Neuronal stem cell (in vitro differentiated cells): ENCODE data around the gene RNF103.

ENCODE experiments used
- DNase-seq: peaks from one replicate; pipeline ENCODE4 v3.0.0-alpha.2; 2013; ENCODE audit warnings: low spot score
- H2AFZ ChIP-seq: one replicate; pipeline ENCODE4 v1.6.1; 2013; ENCODE audit warnings: mild to moderate bottlenecking, low read length, inconsistent platforms
- H2AK5ac ChIP-seq: 2 replicates; pipeline ENCODE4 v1.6.1; 2013; ENCODE audit warnings: low read depth, mild to moderate bottlenecking, inconsistent platforms, low read length, moderate library complexity, mixed read lengths
- H2BK120ac ChIP-seq: 2 replicates; pipeline ENCODE4 v1.6.1; 2013; ENCODE audit warnings: low read depth, mild to moderate bottlenecking, inconsistent platforms, low read length, moderate library complexity, mixed read lengths
- H2BK12ac ChIP-seq: one replicate; pipeline ENCODE4 v1.6.1; 2013; ENCODE audit warnings: low read length, inconsistent platforms
- H2BK15ac ChIP-seq: 2 replicates; pipeline ENCODE4 v1.6.1; 2013; ENCODE audit warnings: mild to moderate bottlenecking, low read length, inconsistent platforms, mixed read lengths
- H2BK5ac ChIP-seq: one replicate; pipeline ENCODE4 v1.6.1; 2013; ENCODE audit warnings: inconsistent platforms, mild to moderate bottlenecking, low read length, moderate library complexity
- H3K14ac ChIP-seq: one replicate; pipeline ENCODE4 v1.6.1; 2013; ENCODE audit warnings: low read length, inconsistent platforms
- H3K18ac ChIP-seq: 2 replicates; pipeline ENCODE4 v1.6.1; 2013; ENCODE audit warnings: low read length, inconsistent platforms
- H3K23ac ChIP-seq: 2 replicates; pipeline ENCODE4 v1.6.1; 2013; ENCODE audit warnings: low read depth, mild to moderate bottlenecking, mixed read lengths, low read length, inconsistent platforms; ENCODE audit not compliant: poor library complexity
- H3K27ac ChIP-seq: replicated peaks from 3 replicates; pipeline ENCODE4 v1.5.1; 2013; ENCODE audit warnings: low read length, inconsistent platforms
- H3K27me3 ChIP-seq, 3 experiments: 2 replicates each; pipeline ENCODE4 v1.6.1; 2013; ENCODE audit warnings: low read length in 3 of 3, mild to moderate bottlenecking in 2 of 3, inconsistent platforms in 1 of 3, low read depth in 1 of 3, mixed read lengths in 1 of 3, moderate library complexity in 1 of 3; ENCODE audit not compliant: control insufficient read depth in 3 of 3, insufficient read depth in 3 of 3
- H3K36me3 ChIP-seq, 2 donors: replicated peaks in 1 of 2; 2 replicates each; pipeline ENCODE4 v1.6.1; 2013; ENCODE audit warnings: low read length in 2 of 2; ENCODE audit not compliant: control insufficient read depth in 2 of 2, insufficient read depth in 2 of 2
- H3K4ac ChIP-seq: 2 replicates; pipeline ENCODE4 v1.6.1; 2013; ENCODE audit warnings: inconsistent platforms, mild to moderate bottlenecking, low read length, moderate library complexity
- H3K4me1 ChIP-seq, 2 donors: 1 replicate in 1 of 2; 2 replicates in 1 of 2; pipeline ENCODE4 v1.6.1; 2013; ENCODE audit warnings: low read length in 2 of 2, low read depth in 1 of 2; ENCODE audit not compliant: control insufficient read depth in 2 of 2, insufficient read depth in 1 of 2
- H3K4me2 ChIP-seq: one replicate; pipeline ENCODE4 v1.6.1; 2013; ENCODE audit warnings: mild to moderate bottlenecking, low read length, inconsistent platforms; ENCODE audit not compliant: insufficient read depth, poor library complexity, severe bottlenecking
- H3K4me3 ChIP-seq, 2 donors: 2 replicates each; pipeline ENCODE4 v1.5.1; 2013; ENCODE audit warnings: low read length in 2 of 2, mild to moderate bottlenecking in 2 of 2, inconsistent platforms in 1 of 2, moderate library complexity in 1 of 2
- H3K79me1 ChIP-seq: one replicate; pipeline ENCODE4 v1.6.1; 2013; ENCODE audit warnings: low read depth, mild to moderate bottlenecking, inconsistent platforms, low read length, moderate library complexity
- H3K9ac ChIP-seq: one replicate; pipeline ENCODE4 v1.6.1; 2013; ENCODE audit warnings: mild to moderate bottlenecking, low read depth, low read length, inconsistent platforms; ENCODE audit not compliant: poor library complexity
- H3K9me3 ChIP-seq, 2 donors: replicated peaks in 1 of 2; 2 replicates each; pipeline versions ENCODE3 to v1.6.1; 2013; ENCODE audit warnings: low read length in 2 of 2, mild to moderate bottlenecking in 2 of 2, inconsistent platforms in 1 of 2, low read depth in 1 of 2, mixed read lengths in 1 of 2, moderate library complexity in 1 of 2; ENCODE audit not compliant: control insufficient read depth in 2 of 2, insufficient read depth in 1 of 2
- H4K8ac ChIP-seq: one replicate; pipeline ENCODE4 v1.6.1; 2013; ENCODE audit warnings: low read depth, mild to moderate bottlenecking, inconsistent platforms, low read length, moderate library complexity
- H4K91ac ChIP-seq: one replicate; pipeline ENCODE4 v1.6.1; 2013; ENCODE audit warnings: low read length, low read depth, mild to moderate bottlenecking, inconsistent platforms; ENCODE audit not compliant: poor library complexity
- WGBS, 2 donors: extraction: QIAGEN DNeasy Blood & Tissue Kit; methylation state at CpG; one replicate each; pipeline ENCODE4 v1.1.7; 2013; ENCODE audit warnings: missing lambda C conversion rate in 2 of 2, mixed read lengths in 1 of 2; ENCODE audit not compliant: insufficient read length in 2 of 2, insufficient replicate concordance in 1 of 2; ENCODE audit errors: extremely low coverage in 2 of 2; 5-methylcytosine and 5-hydroxymethylcytosine counted together

The RNF103 gene

DNA sequence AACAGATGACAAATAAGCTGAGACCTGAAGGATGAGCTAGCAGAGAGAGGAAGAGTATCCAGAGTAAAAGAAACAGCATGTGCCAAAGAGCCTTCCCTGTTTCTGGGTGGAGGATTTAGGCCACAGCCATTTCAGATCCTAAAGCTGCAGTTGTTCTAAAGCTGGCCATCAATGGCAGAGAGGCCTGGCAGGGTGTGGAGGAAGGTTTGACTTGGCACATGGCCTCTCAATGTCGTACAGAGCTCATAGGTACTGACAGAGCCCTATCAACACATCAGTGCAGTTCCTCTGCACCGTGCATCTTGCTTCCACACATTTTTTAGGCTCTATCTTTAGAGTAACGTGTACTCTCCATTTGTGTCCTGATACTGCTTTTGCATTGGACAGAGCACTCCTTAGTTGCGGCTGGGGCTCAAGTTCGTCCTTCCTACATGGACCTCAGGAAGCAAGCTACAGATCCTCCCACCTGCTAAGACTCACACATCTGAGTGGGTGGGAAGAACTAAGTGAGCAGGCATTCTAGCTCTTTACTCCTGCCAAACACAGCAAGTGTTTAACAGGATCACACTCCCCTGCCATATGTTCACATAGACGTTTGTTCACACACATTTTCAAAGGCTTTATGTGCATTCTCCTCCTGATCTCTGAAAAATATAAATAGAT lies 57.4 kb downstream of the RNF103 start:
- Histone ChIP-seq H4K8ac (no peak overlapping the region), H2AFZ (peak overlapping the region; percentile 75), H3K27me3 (peaks cover 0 to 1% (median 0%) of the 10 kb centered on the region in 3 experiments), H2BK5ac (no peak overlapping the region), H3K23ac (no peak overlapping the region), H3K14ac (no peak overlapping the region), H2BK15ac (no peak overlapping the region), H3K4me1 (peaks cover 4 to 5% of the 10 kb centered on the region in 2 donors), H3K4me2 (no peak overlapping the region), H3K9ac (no peak overlapping the region), H3K4me3 (no peak overlapping the region), H2BK120ac (no peak overlapping the region), H3K18ac (no peak overlapping the region), H4K91ac (no peak overlapping the region), H3K4ac (no peak overlapping the region), H3K36me3 (peaks cover 0 to under 1% of the 10 kb centered on the region in 2 donors), H3K79me1 (no peaks in the 10 kb centered on the region), H2AK5ac (no peak overlapping the region), H2BK12ac (no peak overlapping the region), H3K27ac (no peak overlapping the region), H3K9me3 (peaks cover 0 to 4% of the 10 kb centered on the region in 2 donors)
- DNase-seq, result no peak
- no CpG with 5 or more reads among the region's 6 CpGs for WGBS, 2 donors

GRCh38 chr2:86563650-86564061 lies 60.0 kb downstream of the RNF103 start:
- Histone ChIP-seq H3K18ac (no peak overlapping the region), H3K4me2 (no peak overlapping the region), H2BK5ac (no peak overlapping the region), H2BK15ac (no peak overlapping the region), H3K4me1 (peaks cover 4 to 5% of the 10 kb centered on the region in 2 donors), H3K23ac (no peak overlapping the region), H4K91ac (no peak overlapping the region), H3K79me1 (no peaks in the 10 kb centered on the region), H3K27me3 (peaks cover 0 to 1% (median 0%) of the 10 kb centered on the region in 3 experiments), H3K9ac (no peak overlapping the region), H4K8ac (no peak overlapping the region), H3K9me3 (peaks cover 0 to 4% of the 10 kb centered on the region in 2 donors), H3K4me3 (peak overlapping the region in 1 of 2 donors; percentile 83), H2AK5ac (no peak overlapping the region), H3K4ac (no peak overlapping the region), H2BK12ac (no peak overlapping the region), H3K27ac (no peak overlapping the region), H3K36me3 (peaks cover 1 to 9% of the 10 kb centered on the region in 2 donors), H2AFZ (peak overlapping the region; percentile 98), H2BK120ac (no peak overlapping the region), H3K14ac (no peak overlapping the region)
- DNase-seq, result no peak
- no CpG with 5 or more reads among the region's 13 CpGs for WGBS, 2 donors

- no peak within 1 kb of the TSS for H4K91ac ChIP-seq
- H4K8ac ChIP-seq, result peak within 1 kb of the TSS; percentile 94
- peak within 1 kb of the TSS; percentile 83 to 90 for H3K4me3 ChIP-seq
- peak within 1 kb of the TSS; percentile 63 for H3K4me2 ChIP-seq
- peaks cover 1 to 9% of the 10 kb centered on the region in 2 donors for H3K36me3 ChIP-seq
- H2AFZ ChIP-seq, result peak within 1 kb of the TSS; percentile 98
- peak within 1 kb of the TSS; percentile 98 for H3K18ac ChIP-seq
- H2AK5ac ChIP-seq, result no peak within 1 kb of the TSS
- H2BK15ac ChIP-seq, result peak within 1 kb of the TSS; percentile 94
- no peak within 1 kb of the TSS for H2BK12ac ChIP-seq
- WGBS, 2 donors, result no CpG with 5 or more reads among the region's 57 CpGs
- peak; percentile 89 for DNase-seq
- peak within 1 kb of the TSS; percentile 95 for H3K27ac ChIP-seq
- peak within 1 kb of the TSS; percentile 98 for H2BK120ac ChIP-seq
- peaks cover 0 to 4% of the 10 kb centered on the region in 2 donors for H3K9me3 ChIP-seq
- H3K27me3 ChIP-seq, result peaks cover 0 to under 1% (median 0%) of the 10 kb centered on the region in 3 experiments
- H3K79me1 ChIP-seq, result no peaks in the 10 kb centered on the region
- H3K23ac ChIP-seq, result no peak within 1 kb of the TSS
- H3K4ac ChIP-seq, result no peak within 1 kb of the TSS
- H3K9ac ChIP-seq, result peak within 1 kb of the TSS; percentile 95
- H2BK5ac ChIP-seq, result peak within 1 kb of the TSS; percentile 96
- peaks cover 4 to 5% of the 10 kb centered on the region in 2 donors for H3K4me1 ChIP-seq
- no peak within 1 kb of the TSS for H3K14ac ChIP-seq
Observed at GRCh38 chr2:86562922-86563649, 60.6 kb downstream of the RNF103 start, which contains the start of gene CHMP3. Gene CHMP3, minus strand, starts transcription at chr2:86563443. Its CDS starts 95 bp downstream, at chr2:86563348.

DNA sequence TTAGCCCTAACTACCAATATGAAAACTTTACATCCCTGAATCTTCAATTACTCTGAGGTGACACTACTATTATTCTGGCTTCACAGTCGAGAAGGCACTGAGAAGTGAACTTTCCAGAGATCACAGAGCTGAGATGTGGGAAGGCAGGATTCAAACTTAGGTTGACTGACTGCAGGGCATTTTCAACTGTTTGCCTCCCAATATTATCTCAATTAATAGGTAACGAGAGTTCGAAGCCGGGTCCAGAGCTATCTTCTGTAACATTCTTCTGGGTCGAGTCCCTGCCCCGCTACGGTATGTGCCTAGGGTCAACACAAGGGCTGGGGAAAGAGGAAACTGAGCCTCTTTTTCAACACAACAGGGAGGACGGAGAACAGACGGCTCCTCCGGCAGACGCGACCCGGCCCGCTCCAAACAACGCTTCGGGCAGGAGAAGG lies 61.2 kb downstream of the RNF103 start:
- peak overlapping the region; percentile 98 for H2BK120ac ChIP-seq
- no peak overlapping the region for H2AK5ac ChIP-seq
- DNase-seq, result no peak
- peak overlapping the region; percentile 98 for H3K18ac ChIP-seq
- H3K14ac ChIP-seq, result no peak overlapping the region
- H3K9me3 ChIP-seq, result peaks cover 0 to 4% of the 10 kb centered on the region in 2 donors
- H3K4me1 ChIP-seq, result peaks cover 4 to 5% of the 10 kb centered on the region in 2 donors
- H2BK5ac ChIP-seq, result peak overlapping the region; percentile 96
- H3K27ac ChIP-seq, result no peak overlapping the region
- H3K4ac ChIP-seq, result no peak overlapping the region
- H2BK15ac ChIP-seq, result peak overlapping the region; percentile 94
- H3K23ac ChIP-seq, result no peak overlapping the region
- H3K9ac ChIP-seq, result peak overlapping the region; percentile 95
- no peak overlapping the region for H2BK12ac ChIP-seq
- peak overlapping the region; percentile 98 for H2AFZ ChIP-seq
- H3K4me2 ChIP-seq, result peak overlapping the region; percentile 63
- peaks cover 1 to 9% of the 10 kb centered on the region in 2 donors for H3K36me3 ChIP-seq
- H4K91ac ChIP-seq, result no peak overlapping the region
- H3K4me3 ChIP-seq, result peak overlapping the region; percentile 83 to 90
- no peaks in the 10 kb centered on the region for H3K79me1 ChIP-seq
- H4K8ac ChIP-seq, result no peak overlapping the region
- H3K27me3 ChIP-seq, result no peaks in the 10 kb centered on the region
- no CpG with 5 or more reads among the region's 16 CpGs for WGBS, 2 donors
